GM10266 (cell line): ENCODE data around the gene METTL8.
"Not testable (repeated sequence)": the region's sequence is repeated elsewhere in the genome, so short reads cannot be mapped to it uniquely, and the experiment has no call there.

ENCODE experiments used
- DNase-seq: peaks from one replicate; pipeline ENCODE4 v3.0.0; 2012; ENCODE audit errors: extremely low spot score
- TF ChIP-seq, protein P1 (sequence below): IDR thresholded peaks from 2 replicates; pipeline ENCODE4 v1.5.1; 2012; ENCODE audit warnings: mild to moderate bottlenecking, low read depth; ENCODE audit not compliant: control insufficient read depth, insufficient read depth; ENCODE audit errors: missing control alignments

METTL8 gene

DNA sequence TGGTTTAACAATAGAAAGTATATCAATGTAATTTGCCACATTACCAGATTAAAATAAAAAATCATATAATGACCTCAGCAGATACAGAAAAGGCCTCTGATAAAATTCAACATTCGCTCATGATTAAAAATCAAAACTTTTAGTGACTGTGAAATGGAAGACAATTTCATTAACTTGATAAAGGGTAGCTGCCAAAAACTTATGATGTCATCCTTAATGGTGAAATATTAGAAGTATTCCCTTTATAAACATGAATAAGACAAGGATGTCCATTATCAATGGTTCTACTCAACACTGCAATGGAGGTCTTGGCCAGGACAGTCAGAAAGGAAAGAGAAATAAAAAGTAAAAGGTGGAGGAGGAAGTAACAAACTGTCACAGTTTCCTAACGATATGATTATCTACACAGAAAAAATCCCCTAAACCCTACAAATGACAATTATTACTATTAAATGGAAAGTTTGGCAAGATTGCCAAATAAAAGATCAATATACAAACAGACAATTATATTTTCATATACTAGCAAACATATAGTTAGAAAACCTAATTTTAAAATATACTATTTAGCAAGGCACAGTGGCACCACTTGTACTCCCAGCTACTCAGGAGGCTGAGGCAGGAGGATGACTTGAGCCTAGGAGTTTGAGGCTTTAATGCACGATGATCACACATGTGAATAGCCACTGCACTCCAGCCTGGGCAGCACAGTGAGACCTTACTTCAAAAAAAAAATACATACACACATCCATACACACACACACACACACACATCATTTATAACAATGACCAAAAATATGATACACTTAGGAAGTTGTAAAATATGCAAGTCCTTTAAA is 12.8 kb downstream of the METTL8 start:
- no peak for DNase-seq
- TF ChIP-seq, protein P1, sequence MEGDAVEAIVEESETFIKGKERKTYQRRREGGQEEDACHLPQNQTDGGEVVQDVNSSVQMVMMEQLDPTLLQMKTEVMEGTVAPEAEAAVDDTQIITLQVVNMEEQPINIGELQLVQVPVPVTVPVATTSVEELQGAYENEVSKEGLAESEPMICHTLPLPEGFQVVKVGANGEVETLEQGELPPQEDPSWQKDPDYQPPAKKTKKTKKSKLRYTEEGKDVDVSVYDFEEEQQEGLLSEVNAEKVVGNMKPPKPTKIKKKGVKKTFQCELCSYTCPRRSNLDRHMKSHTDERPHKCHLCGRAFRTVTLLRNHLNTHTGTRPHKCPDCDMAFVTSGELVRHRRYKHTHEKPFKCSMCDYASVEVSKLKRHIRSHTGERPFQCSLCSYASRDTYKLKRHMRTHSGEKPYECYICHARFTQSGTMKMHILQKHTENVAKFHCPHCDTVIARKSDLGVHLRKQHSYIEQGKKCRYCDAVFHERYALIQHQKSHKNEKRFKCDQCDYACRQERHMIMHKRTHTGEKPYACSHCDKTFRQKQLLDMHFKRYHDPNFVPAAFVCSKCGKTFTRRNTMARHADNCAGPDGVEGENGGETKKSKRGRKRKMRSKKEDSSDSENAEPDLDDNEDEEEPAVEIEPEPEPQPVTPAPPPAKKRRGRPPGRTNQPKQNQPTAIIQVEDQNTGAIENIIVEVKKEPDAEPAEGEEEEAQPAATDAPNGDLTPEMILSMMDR, result no peak

DNA sequence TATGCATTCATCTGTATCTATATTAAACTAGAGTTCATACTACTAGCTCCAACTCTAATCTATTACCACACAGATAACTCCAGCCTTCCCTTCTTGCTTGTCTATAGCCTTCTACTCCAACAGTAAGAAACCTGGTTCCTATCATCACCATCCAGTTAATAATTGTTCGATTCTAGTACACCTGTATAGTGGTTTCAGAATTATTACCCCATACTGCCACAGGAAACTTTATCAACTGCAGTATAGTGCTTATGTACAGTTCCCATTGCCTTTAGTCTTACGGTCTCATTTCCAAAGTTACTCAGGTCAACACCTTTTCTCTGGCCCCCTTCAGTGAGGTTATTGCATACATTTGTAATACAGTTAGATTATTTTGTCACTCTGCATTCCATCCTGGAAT is 14.5 kb downstream of the METTL8 start:
- DNase-seq, result no peak

DNA sequence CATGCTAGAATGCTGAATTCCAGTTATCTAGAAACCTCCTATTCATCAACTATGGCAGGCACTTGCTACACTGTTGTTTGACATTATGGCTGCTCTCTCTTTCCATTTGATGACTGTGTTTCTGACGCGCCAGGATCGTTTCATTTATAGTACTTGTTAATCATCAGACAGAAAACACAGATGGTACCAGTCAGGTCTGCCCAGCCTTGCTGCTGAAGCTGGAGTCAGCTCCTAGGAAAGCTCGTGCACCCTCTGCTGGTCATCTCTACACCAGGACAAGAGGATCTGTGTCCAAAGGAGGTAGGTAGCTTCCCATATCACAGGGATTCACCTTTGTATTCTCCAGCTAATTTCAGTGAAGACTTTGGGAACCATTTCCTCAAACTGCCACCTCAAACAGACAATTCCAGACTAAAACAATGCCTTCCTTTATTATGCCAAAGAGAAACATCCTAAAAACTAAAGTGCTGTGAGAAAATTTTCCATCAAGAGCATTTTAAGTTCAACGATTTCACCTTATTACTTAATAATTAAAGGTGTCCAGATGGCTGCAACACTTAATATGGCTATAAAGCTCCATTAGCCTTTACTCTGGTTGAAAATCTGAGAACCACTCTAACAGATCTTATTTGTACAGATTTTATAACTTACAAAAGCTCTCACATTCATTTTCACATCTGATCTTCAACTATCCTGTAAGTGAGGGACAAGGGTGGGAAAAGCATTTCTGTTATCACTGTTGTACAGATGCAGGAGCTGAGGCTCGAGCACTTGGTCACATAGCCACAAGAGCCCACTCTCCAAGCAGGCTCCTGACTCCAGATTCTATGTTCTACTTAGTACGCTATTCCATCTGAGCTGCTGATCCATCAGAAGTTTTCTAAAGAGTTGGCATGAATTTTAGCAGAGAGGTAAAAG is 17.5 kb downstream of the METTL8 start:
- peak; percentile 52 for DNase-seq
- TF ChIP-seq, protein P1, result peak; percentile 73

More for the DNA sequence above, 14.5 kb downstream of the METTL8 start:
- TF ChIP-seq, protein P1, result no peak

DNA sequence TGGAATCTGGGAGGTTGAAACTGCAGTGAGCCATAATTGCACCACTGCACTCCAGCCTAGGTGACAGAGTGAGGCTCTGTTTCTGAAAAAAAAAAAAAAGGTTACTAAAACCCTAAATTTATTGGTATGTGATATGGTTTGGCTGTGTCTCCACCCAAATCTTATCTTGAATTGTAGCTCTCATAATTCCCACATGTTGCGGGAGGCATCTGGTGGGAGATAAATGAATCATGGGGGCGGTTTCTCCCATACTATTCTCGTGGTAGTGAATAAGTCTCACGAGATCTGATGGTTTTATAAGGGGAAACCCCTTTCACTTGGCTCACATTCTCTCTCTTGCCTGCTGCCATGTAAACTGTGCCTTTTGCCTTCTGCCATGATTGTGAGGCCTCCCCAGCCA is 19.1 kb downstream of the METTL8 start:
- not testable (repeated sequence) for DNase-seq

DNA sequence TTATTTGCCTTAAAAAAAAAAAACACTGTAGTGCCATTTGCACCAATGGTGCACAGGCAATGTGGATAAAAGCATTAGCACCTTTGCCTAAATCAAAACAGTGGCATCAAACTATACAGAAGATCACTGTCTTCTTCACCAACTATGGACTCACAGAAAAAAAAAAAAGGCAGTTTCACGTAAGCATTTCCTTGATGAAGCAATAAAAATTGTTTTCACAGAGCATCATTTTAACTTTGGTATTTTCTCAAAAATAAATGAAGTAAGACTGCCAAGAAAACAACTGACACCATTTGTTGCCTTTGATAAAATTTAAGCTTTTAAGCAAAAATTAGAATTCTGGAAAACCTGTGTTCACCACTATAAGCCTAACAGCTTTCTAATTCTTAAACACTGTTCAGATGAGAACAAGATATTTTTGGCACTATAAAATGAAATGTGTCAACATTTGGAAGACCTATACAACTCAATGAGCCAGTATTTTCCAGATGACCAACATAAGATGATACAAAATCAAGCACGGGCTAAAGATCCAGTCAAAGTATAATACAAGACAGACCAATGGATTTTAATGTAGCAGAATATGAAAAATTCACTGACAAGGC is 21.1 kb downstream of the METTL8 start:
- no peak for DNase-seq

DNA sequence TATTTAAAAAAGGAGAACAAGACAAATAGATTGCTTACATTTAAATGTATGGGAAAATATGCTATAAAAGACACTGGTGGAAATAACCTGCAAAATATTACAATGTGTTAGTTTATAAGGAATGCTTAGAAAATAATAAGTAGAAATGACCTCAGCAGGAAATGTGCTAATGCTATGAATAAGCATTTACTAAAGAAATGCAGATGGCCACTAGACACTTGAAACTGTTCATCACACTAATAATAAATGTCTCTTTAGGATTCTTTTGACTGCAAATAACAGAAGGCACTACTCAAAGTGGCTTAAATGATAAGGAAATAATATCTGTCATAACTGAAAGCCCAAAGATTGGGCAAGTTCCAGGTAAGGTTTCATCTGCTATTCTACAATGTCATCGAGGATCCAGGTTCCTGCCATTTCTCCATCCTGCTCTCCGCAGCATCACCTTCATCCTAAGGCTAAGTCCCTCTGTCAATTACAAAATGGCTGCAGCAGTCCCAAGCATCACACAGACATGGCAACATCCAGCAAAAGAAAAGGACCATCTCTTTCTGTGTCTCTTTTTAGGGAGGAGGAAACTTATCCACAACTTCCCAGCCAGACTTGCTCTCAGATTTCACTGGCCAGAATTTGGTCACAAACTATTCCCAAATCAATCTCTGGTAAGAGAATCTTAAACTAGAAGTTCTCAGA is 21.9 kb downstream of the METTL8 start:
- TF ChIP-seq, protein P1, result no peak
- DNase-seq, result no peak

More for the DNA sequence above, 21.1 kb downstream of the METTL8 start:
- TF ChIP-seq, protein P1, result no peak

DNA sequence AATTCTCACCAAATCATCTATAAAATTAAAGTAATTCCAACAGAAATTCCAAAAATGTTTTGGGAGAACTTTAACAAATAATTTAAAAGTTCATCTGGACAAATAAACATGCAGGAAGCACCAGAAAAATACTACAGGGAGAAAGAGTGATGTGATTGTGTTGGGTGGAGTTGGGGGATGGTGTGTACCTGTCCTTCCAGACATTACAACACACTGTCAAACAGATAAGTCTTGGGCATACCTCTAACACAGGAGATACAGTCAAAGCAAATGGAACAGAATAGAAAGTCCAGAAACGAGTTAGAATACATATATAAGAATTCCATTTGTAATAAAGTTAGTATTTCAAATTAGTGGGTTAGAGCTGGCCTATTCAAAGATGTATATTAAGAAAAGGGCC is 22.6 kb downstream of the METTL8 start:
- no peak for DNase-seq
- TF ChIP-seq, protein P1, result no peak
